Right lobe of liver (tissue), 4 donors: Measurements from ENCODE around the gene ZBTB33.

ENCODE experiments used
- CTCF ChIP-seq, 4 donors: fragments of 200-600 bp in 3 of 4; fragments of 450-650 bp in 1 of 4; IDR thresholded peaks; one replicate each; pipeline versions ENCODE4 v1.5.1 to v1.8.0; 2016 to 2022; ENCODE audit warnings: antibody characterized with exemption in 4 of 4, mild to moderate bottlenecking in 2 of 4
- POLR2A ChIP-seq: fragments of 450-650 bp; IDR thresholded peaks from one replicate; pipeline ENCODE4 v1.6.1; 2017; ENCODE audit warnings: antibody characterized with exemption, mild to moderate bottlenecking
- donor health status: DM: no; HTN: no; CAD: no.
- donor health status: DM: no; HTN: no; CAD: no.
- donor health status: DM: no; HTN: yes; CAD: no.

GRCh38 chrX:120207009-120207605 lies 43.5 kb upstream of the ZBTB33 start:
- TF ChIP-seq CTCF (IDR thresholded peaks at IDR 0.05) (no peak), POLR2A (no peak)
